A549 (cell line): Measurements from ENCODE around the gene AKAP11. TPM values are rescaled to one million over a fixed set of nuclear protein-coding genes. Genes with fewer than 3 reads are reported as not detected.
A peak's percentile ranks its signal among the peaks of the same experiment; 100 is the strongest.

Experiments
- ATAC-seq, 2 experiments: fragments of 200-7000 bp in 1 of 2; fragments of >200 bp in 1 of 2; cut with Nextera tagmentation in 1 of 2; cut with Tn5 transposase in 1 of 2; 3 replicates each; pipeline versions ENCODE4 v1.8.0 to v1.9.1; 2018 to 2020; ENCODE audit warnings: mild to moderate bottlenecking in 1 of 2, moderate library complexity in 1 of 2
- CTCF ChIA-PET: fragments of 300-600 bp; sonication (Branson Sonifier 250); formaldehyde crosslinking; extraction: SDS; loops from one replicate; lab custom pipeline; 2021; ENCODE audit warnings: antibody characterized with exemption, inconsistent platforms; lab: Yijun Ruan, JAX
- POLR2A ChIA-PET: fragments of 350-600 bp; formaldehyde crosslinking; extraction: SDS; loops from one replicate; lab custom pipeline; 2021; ENCODE audit warnings: antibody characterized with exemption, inconsistent platforms; lab: Yijun Ruan, JAX
- DNase-seq, 2 experiments: peaks; one replicate each; pipeline versions ENCODE4 v3.0.0 to v3.0.0-alpha.2; 2011 to 2016; ENCODE audit warnings: low read depth in 1 of 2, low spot score in 1 of 2
- FAIRE-seq: peaks from 2 replicates; lab custom pipeline; 2011; peaks lifted over from hg19 to GRCh38; lab: Jason Lieb, UNC
- H3K27ac ChIP-seq, 2 experiments: fragments of >200 bp; sonication (Bioruptor Twin); formaldehyde crosslinking; 3 replicates each; pipeline ENCODE4 v1.5.1; 2016 to 2017
- H3K4me1 ChIP-seq: fragments of >200 bp; sonication (Bioruptor Twin); formaldehyde crosslinking; 3 replicates; pipeline ENCODE4 v1.6.1; 2016
- H3K4me2 ChIP-seq: fragments of >200 bp; sonication (Bioruptor Twin); formaldehyde crosslinking; 3 replicates; pipeline ENCODE4 v1.6.1; 2016
- H3K4me3 ChIP-seq: fragments of >200 bp; sonication (Bioruptor Twin); formaldehyde crosslinking; 3 replicates; pipeline ENCODE4 v1.5.1; 2016
- H3K9me3 ChIP-seq: fragments of >200 bp; sonication (Bioruptor Twin); formaldehyde crosslinking; 3 replicates; pipeline ENCODE4 v1.6.1; 2016
- CBX2 ChIP-seq: fragments of 200-600 bp; sonication (generic); IDR thresholded peaks from 2 replicates; pipeline ENCODE4 v1.6.1; 2016; ENCODE audit warnings: low read depth, mild to moderate bottlenecking, borderline replicate concordance
- CBX8 ChIP-seq: fragments of 200-600 bp; sonication (generic); IDR thresholded peaks from 2 replicates; pipeline ENCODE4 v1.6.1; 2016
- CEBPB ChIP-seq, 2 experiments: fragments of >200 bp in 1 of 2; sonication (Bioruptor Twin) in 1 of 2; formaldehyde crosslinking in 1 of 2; IDR thresholded peaks; 2 replicates each; pipeline ENCODE4 v1.6.1; 2012 to 2016
- EHF ChIP-seq: fragments of 250-450 bp; sonication (Bioruptor Pico); IDR thresholded peaks from 2 replicates; pipeline ENCODE4 v1.5.0; 2020; ENCODE audit warnings: mild to moderate bottlenecking
- FOSB ChIP-seq: fragments of 250-450 bp; sonication (Bioruptor Pico); IDR thresholded peaks from 2 replicates; pipeline ENCODE4 v1.5.0; 2020; ENCODE audit warnings: mild to moderate bottlenecking, moderate library complexity
- FOXS1 ChIP-seq: fragments of 250-450 bp; sonication (Bioruptor Pico); IDR thresholded peaks from 2 replicates; pipeline ENCODE4 v1.5.0; 2020; ENCODE audit warnings: mild to moderate bottlenecking, moderate library complexity
- JUN ChIP-seq, 2 experiments: fragments of >200 bp; sonication (Bioruptor Twin); formaldehyde crosslinking; IDR thresholded peaks; 2 replicates in 1 of 2; 3 replicates in 1 of 2; pipeline ENCODE4 v1.6.1; 2016 to 2017
- KDM1A ChIP-seq: fragments of 200-600 bp; sonication (generic); IDR thresholded peaks from 2 replicates; pipeline ENCODE4 v1.6.1; 2016; ENCODE audit warnings: low read depth, mild to moderate bottlenecking
- KDM5A ChIP-seq: fragments of 200-600 bp; sonication (generic); IDR thresholded peaks from 2 replicates; pipeline ENCODE4 v1.6.1; 2016; ENCODE audit warnings: antibody characterized with exemption, mild to moderate bottlenecking
- MAFK ChIP-seq: fragments of 450-650 bp; IDR thresholded peaks from 2 replicates; pipeline ENCODE4 v1.6.1; 2014; ENCODE audit not compliant: partially characterized antibody
- MAZ ChIP-seq: fragments of 150-350 bp; IDR thresholded peaks from 2 replicates; pipeline ENCODE4 v1.6.1; 2014; ENCODE audit warnings: antibody characterized with exemption, low read depth, low read length, borderline replicate concordance
- MYC ChIP-seq: IDR thresholded peaks from 2 replicates; pipeline ENCODE4 v1.6.1; 2012; ENCODE audit warnings: mild to moderate bottlenecking, inconsistent platforms, low read length, improper control_type of control experiment, borderline replicate concordance
- NFE2L2 ChIP-seq: fragments of 150-350 bp; conservative IDR thresholded peaks from 2 replicates; pipeline ENCODE4 v1.6.1; 2014; ENCODE audit warnings: low read length
- NR3C1 ChIP-seq: fragments of >200 bp; sonication (Bioruptor Twin); formaldehyde crosslinking; IDR thresholded peaks from 3 replicates; pipeline ENCODE4 v1.6.1; 2017
- RNF2 ChIP-seq: fragments of 200-600 bp; sonication (generic); IDR thresholded peaks from 2 replicates; pipeline ENCODE4 v1.6.1; 2016; ENCODE audit warnings: low read depth, mild to moderate bottlenecking, antibody characterized with exemption, moderate library complexity, borderline replicate concordance
- SMC3 ChIP-seq: fragments of >200 bp; sonication (Bioruptor Twin); formaldehyde crosslinking; IDR thresholded peaks from 3 replicates; pipeline ENCODE4 v1.6.1; 2018; ENCODE audit warnings: inconsistent platforms
- TFCP2L1 ChIP-seq: fragments of 250-450 bp; sonication (Bioruptor Pico); IDR thresholded peaks from 2 replicates; pipeline ENCODE4 v1.5.0; 2021; ENCODE audit warnings: mild to moderate bottlenecking
- TP53 ChIP-seq: fragments of 250-450 bp; sonication (Bioruptor Pico); IDR thresholded peaks from 2 replicates; pipeline ENCODE4 v1.5.0; 2021; ENCODE audit warnings: mild to moderate bottlenecking, moderate library complexity
- ZFP36 ChIP-seq: fragments of 450-650 bp; IDR thresholded peaks from 2 replicates; pipeline ENCODE4 v1.6.1; 2014; ENCODE audit warnings: borderline replicate concordance; ENCODE audit not compliant: partially characterized antibody
- whole genome bisulfite sequencing: methylation state at CpG from one replicate; pipeline ENCODE4 v1.1.6; 2017; ENCODE audit errors: missing lambda C conversion rate; 5-methylcytosine and 5-hydroxymethylcytosine counted together
- polyA plus RNA-seq, 4 experiments: library from polyadenylated mRNA; depleted of rRNA in 3 of 4; stranded (reverse); fragments of >200 nt; fragmentation: RNase III in 1 of 4; extraction: RNeasy Plus Mini Kit Qiagen cat#74134 plus additional on column Dnase treatment in 1 of 4; gene quantifications; 2 replicates in 3 of 4; 3 replicates in 1 of 4; pipeline ENCODE4 v1.2.3, GENCODE V29; 2011 to 2017
- TF ChIP-seq, protein P1 (sequence below): fragments of 150-350 bp; IDR thresholded peaks from 2 replicates; pipeline ENCODE4 v1.6.1; 2014; ENCODE audit warnings: low read depth, mild to moderate bottlenecking, low read length
- TF ChIP-seq, protein P2 (sequence below): fragments of >200 bp; sonication (Bioruptor Twin); formaldehyde crosslinking; IDR thresholded peaks from 3 replicates; pipeline ENCODE4 v1.5.1; 2016
- TF ChIP-seq, protein P3 (sequence below): fragments of 450-650 bp; IDR thresholded peaks from 2 replicates; pipeline ENCODE4 v1.6.1; 2014; ENCODE audit warnings: antibody characterized with exemption
- TF ChIP-seq, protein P4 (sequence below): IDR thresholded peaks from 2 replicates; pipeline ENCODE4 v1.6.1; 2012; ENCODE audit warnings: low read depth, borderline replicate concordance

AKAP11 gene
- polyA plus RNA-seq, 2 of the 4 experiments (the other 2 are of a cell fraction) = 7.2 to 21.3 TPM

DNA sequence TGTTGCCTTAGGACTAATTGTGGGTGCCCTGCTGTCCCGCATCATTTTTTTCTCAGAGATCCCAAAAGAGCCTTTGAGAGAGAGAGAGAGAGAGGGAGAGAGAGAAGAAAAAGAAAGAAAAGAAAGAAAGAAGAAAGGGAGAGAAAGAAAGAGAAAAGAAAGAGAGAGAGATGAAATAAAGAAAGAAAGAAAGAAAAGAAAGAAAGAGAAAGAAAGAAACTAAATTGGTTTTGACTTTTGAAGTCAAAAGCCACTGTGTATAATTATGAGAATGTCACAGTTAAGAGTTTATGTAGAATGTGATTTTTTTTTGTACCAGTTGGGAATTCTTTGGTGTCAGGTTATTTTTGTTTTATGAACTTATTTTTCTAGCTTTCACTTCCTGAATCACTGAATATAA lies 43.4 kb upstream of the AKAP11 start (continued):
- TF ChIP-seq, protein P1, sequence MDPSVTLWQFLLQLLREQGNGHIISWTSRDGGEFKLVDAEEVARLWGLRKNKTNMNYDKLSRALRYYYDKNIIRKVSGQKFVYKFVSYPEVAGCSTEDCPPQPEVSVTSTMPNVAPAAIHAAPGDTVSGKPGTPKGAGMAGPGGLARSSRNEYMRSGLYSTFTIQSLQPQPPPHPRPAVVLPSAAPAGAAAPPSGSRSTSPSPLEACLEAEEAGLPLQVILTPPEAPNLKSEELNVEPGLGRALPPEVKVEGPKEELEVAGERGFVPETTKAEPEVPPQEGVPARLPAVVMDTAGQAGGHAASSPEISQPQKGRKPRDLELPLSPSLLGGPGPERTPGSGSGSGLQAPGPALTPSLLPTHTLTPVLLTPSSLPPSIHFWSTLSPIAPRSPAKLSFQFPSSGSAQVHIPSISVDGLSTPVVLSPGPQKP = no peak
- TF ChIP-seq MAZ (no peak), MAFK (no peak)

DNA sequence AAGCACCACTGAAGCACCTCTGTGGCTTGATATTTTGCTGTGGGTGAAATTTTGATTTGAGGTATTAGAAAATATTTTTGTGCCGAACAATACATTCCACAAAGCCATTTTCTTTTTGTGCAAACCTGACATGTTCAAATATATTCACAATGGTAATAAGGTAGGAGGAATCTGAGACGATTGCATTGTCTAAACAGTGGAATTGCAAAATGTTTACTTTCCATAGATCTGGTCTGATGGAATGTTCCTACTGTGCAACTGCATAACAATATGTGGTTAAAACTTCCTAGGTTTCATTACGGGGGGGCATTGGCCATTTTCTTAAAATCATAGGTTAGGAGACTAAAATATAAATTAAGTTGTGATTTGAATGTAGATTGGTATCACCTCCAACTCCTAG lies 42.7 kb upstream of the AKAP11 start:
- peaks cover 22% of the 10 kb centered on the region for H3K4me1 ChIP-seq
- no peaks in the 10 kb centered on the region for H3K9me3 ChIP-seq
- ChIA-PET POLR2A (no interaction called here), CTCF (no interaction called here)
- DNase-seq (no peak), ATAC-seq (no peak), FAIRE-seq (no peak)
- peak overlapping the region; percentile 74 for H3K4me2 ChIP-seq
- TF ChIP-seq TFCP2L1 = no peak
- peak; percentile 40 to 74; a peak in 3 of 4 replicates for TF ChIP-seq CEBPB (IDR thresholded peaks at IDR 0.05)
- no peak for TF ChIP-seq TP53
- peak overlapping the region; percentile 57 to 65; a peak in 4 of 6 replicates for H3K27ac ChIP-seq
- WGBS = 5% methylated on average over 3 of the region's 3 CpGs
- no peak overlapping the region for H3K4me3 ChIP-seq

DNA sequence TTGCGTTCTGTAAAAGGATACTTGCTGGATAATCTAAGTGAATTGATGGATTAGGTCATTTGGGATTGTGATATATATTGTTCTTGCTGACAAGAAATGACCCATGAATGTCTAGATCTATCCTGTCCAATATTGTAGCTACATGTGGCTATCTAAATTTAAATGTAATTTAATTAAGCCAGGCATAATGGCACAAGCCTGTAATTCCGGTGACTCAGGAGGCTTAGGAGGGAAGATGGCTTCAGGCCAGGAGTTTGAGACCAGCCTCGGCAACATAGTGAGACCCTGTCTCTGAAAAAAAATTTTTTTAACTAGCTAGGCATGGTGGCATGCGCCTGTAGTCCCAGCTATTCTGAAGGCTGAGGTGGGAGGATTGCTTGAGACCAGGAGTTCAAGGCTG lies 39.3 kb upstream of the AKAP11 start:
- WGBS = 97% methylated on average over 4 of the region's 4 CpGs
- H3K4me2 ChIP-seq = no peak overlapping the region
- TF ChIP-seq FOSB (CRISPR knock-in tag) = no peak
- TF ChIP-seq KDM5A = no peak
- TF ChIP-seq CBX8 = no peak
- no peak for TF ChIP-seq NFE2L2
- no peak for TF ChIP-seq MAZ
- no peak for TF ChIP-seq CBX2
- no peak for TF ChIP-seq KDM1A
- no peak for TF ChIP-seq MYC
- no peak for TF ChIP-seq JUN (IDR thresholded peaks at IDR 0.05)
- TF ChIP-seq ZFP36 = no peak
- no peak for TF ChIP-seq SMC3
- TF ChIP-seq FOXS1 (CRISPR knock-in tag) = no peak
- TF ChIP-seq EHF (CRISPR knock-in tag) = no peak
- TF ChIP-seq, protein P2, sequence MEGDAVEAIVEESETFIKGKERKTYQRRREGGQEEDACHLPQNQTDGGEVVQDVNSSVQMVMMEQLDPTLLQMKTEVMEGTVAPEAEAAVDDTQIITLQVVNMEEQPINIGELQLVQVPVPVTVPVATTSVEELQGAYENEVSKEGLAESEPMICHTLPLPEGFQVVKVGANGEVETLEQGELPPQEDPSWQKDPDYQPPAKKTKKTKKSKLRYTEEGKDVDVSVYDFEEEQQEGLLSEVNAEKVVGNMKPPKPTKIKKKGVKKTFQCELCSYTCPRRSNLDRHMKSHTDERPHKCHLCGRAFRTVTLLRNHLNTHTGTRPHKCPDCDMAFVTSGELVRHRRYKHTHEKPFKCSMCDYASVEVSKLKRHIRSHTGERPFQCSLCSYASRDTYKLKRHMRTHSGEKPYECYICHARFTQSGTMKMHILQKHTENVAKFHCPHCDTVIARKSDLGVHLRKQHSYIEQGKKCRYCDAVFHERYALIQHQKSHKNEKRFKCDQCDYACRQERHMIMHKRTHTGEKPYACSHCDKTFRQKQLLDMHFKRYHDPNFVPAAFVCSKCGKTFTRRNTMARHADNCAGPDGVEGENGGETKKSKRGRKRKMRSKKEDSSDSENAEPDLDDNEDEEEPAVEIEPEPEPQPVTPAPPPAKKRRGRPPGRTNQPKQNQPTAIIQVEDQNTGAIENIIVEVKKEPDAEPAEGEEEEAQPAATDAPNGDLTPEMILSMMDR = no peak
- no peak for TF ChIP-seq RNF2
- no peak for TF ChIP-seq TP53
- TF ChIP-seq, protein P3, sequence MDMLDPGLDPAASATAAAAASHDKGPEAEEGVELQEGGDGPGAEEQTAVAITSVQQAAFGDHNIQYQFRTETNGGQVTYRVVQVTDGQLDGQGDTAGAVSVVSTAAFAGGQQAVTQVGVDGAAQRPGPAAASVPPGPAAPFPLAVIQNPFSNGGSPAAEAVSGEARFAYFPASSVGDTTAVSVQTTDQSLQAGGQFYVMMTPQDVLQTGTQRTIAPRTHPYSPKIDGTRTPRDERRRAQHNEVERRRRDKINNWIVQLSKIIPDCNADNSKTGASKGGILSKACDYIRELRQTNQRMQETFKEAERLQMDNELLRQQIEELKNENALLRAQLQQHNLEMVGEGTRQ = no peak
- TF ChIP-seq NR3C1 = no peak
- TF ChIP-seq, protein P4, sequence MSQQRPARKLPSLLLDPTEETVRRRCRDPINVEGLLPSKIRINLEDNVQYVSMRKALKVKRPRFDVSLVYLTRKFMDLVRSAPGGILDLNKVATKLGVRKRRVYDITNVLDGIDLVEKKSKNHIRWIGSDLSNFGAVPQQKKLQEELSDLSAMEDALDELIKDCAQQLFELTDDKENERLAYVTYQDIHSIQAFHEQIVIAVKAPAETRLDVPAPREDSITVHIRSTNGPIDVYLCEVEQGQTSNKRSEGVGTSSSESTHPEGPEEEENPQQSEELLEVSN = no peak
- FAIRE-seq = no peak
- peaks cover 21% of the 10 kb centered on the region for H3K4me1 ChIP-seq
- ChIA-PET POLR2A (no interaction called here), CTCF (interaction anchor here (0.6 kb wide), 2 partner anchors 43 to 72 kb away, joined by 3 read pairs; no protein-coding TSS in a partner anchor)
- ATAC-seq = no peak
- DNase-seq = no peak
- no peaks in the 10 kb centered on the region for H3K9me3 ChIP-seq
- no peak overlapping the region for H3K4me3 ChIP-seq
- no peak overlapping the region for H3K27ac ChIP-seq
